ENCODE data around the gene STK11IP.
"Not testable (repeated sequence)": the region's sequence is repeated elsewhere in the genome, so short reads cannot be mapped to it uniquely, and the experiment has no call there.

The STK11IP gene

DNA sequence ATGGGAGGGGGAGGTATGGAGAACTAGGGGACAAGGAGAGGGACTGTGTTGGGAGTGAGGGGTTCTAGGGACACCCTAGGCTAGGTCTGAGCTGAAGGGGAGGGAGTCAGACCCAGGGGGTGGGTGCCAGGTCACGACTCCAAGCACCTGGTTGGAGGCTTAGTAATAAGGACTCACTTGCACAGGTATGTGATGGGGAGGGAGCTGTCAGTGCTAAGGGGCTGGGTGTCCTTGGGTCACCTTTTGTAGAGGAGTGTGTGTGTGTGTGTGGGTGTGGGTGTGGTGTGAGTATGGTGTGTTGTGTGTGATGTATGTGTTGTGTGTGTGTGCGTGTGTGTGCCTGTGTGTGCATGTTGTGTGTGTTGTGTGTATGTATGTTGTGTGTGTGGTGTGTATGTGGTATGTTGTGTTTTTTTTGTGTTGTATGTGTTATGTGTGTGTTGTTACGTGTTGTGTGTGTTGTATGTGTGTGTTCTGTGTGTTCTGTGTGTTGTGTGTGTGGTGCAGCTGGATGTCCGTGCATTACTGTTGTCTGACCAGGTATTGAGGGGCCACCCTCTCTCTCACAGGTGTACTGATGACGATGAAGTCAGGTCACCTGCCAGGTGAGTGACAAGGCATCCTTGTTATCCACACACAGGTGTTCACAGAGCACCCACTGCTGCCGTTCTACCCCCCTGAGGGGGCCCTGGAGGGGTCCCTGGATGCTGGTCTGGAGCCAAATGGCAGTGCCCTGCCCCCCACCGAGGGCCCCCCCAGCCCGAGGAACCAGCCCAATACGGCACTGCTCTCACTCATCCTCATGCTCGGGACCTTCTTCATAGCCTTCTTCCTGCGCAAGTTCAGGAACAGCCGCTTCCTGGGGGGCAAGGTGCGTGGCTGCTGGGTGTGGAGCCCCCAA is 39.5 kb downstream of the STK11IP start:
- DNase-seq: no peak

DNA sequence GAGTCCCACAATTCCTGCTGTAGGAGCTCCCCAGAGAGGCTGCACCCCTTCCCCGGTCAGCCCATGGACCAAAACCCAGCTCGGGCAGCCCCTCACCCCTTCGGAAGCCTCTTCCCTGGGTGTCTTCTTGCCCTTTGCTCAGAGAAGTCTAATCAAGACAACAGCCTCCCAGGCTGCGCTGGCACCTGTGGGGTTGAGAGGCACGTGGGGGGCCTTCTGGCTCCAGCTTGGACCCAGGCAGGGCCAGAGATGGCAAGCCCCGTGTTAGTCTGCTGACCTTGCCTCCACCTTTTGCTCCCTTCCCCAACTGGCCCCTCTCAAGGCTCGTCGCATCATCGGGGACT is 40.2 kb downstream of the STK11IP start:
- DNase-seq: no peak

DNA sequence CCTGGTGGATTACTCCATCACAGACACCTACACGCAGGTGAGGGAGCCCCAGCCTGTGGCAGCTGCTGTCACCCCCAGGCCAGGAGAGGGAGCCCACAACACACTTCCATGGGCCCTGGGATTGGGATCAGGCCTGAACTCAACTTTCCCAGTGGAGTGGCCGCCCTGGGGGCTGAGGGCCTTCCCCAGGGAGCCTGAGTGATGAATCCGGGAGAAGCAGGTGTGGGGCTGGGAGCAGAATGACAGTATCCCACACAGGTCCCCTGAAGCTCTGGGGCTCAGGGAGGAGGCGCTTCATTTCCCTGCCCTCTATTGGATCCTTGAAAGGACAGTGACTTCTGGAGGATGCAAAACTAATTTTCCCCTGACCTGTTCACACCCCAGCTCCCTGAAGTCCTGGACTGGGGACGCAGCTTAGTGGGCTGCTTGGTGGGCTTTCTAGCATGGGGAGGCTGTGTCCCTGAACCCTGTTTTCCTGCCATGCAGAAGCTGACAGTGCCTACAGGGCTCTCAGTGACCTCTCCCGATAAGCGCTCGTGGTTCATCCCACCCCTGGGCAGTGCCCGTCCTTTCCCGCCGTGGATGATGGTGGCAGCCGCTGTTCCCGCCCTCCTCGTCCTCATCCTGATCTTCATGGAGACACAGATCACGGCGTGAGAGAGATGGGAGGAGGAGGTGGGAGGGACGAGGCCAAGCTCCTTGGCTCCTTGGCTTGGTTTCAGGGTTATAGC is 40.7 kb downstream of the STK11IP start:
- no peak for DNase-seq

DNA sequence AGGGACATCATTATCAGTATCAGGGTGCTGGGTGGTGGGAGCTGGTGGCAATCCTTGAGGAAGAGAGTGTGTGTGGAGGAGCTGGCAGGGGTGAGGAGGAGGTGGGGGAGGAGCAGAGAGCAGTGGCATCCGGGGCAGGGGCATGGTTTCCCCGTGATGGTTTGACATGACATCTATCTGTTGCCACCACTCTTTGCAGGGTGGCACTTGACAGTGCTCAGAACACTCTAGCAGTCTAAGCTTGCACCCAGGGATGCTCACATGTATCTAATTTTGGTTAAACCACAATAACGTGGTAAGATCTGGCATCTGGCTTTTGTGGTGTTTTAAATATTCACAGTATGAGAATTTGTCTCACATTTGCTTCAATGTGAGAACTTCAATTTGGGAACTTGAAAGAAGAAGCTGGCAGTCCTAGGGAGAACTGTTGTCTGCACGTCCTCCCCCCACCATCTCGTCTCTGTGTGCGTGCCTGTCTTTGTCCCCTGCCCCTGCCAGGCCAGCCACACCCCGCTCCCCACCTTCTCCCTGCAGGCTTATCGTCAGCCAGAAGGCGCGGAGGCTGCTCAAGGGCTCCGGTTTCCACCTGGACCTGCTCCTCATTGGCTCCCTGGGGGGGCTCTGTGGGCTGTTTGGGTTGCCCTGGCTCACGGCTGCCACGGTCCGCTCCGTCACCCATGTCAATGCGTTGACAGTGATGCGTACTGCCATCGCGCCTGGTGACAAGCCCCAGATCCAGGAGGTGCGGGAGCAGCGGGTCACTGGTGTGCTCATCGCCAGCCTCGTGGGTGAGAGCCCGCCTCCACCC is 41.5 kb downstream of the STK11IP start:
- DNase-seq: peak; percentile 46

DNA sequence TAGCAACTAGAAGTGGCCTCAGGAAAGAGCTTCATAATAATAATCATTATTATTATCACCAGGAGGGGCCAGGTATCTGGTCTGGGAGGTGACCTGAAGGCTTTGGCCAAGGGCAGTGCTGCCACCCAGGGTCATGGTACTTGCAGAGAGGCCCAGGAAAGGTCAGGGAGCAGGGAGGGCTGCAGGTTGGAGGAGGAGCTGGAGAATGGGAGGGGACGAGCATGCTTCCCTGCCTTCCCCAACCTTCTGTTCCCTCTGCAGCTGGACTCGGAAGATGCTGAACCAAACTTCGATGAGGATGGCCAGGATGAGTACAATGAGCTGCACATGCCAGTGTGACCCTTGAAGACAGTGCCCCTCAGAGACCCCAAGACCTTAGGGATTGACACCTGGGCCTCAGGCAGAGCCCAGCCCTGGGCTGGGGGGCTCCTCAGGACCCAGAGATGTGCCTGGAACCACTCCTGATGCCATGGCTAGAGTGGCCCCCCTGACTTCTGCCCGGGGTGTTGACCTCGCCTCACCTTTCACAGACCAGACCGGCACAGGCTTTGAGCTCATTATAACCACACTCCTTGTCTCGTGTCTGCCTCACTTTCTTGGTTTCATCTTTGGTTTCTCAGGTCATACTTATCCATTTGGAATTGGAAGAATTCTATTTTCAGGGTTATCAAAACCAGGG is 43.9 kb downstream of the STK11IP start:
- peak; percentile 42 for DNase-seq

DNA sequence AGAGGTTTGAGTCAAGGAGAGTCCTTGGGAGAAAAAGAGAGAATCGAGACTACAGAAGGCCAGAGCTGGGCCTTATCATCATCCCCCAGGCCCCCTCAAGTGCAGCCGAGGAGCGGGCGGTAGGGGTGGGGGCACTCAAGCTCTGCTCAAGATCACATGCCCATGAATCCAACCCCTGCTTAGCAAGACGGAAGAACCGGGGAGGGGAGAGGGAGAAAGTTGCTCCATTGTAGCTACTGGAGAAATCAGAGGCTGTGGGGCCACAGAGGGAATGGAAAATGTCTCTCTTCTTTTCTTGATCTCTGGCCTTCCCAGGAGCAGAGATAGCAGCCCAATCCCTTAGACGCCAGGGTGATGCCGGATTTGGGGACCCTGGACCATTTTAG is 44.4 kb downstream of the STK11IP start:
- no peak for DNase-seq

DNA sequence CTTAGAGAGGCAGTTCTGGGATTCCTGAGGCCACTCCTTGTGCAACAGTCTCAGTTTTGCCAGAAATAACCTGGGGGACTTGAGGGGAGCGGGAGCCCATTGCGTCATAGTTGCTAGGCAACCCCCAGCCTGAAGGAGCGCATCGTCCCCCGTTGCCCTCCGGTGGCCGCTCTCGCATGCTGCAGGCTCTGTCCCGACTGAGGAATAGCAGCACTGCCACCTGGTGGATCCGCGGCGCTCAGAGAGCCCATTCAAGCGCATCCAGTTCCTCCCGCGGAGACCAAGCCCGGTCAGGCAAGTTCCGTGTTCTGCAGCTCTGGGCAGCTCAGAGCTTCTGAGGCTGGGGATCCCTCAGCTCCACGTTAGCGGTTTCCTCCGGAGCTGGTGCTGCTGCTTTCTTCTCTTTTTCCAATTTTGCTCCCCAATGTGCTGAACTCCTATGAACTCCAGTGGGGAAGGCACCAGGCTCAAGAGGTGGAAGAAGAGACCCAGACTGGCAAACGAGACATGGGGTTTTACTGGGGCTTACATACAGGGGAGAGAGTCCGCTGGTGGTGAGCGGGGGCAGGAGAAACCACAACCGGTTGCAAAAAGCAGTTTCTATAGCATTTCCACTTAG is 44.9 kb downstream of the STK11IP start:
- DNase-seq: peak; percentile 92

DNA sequence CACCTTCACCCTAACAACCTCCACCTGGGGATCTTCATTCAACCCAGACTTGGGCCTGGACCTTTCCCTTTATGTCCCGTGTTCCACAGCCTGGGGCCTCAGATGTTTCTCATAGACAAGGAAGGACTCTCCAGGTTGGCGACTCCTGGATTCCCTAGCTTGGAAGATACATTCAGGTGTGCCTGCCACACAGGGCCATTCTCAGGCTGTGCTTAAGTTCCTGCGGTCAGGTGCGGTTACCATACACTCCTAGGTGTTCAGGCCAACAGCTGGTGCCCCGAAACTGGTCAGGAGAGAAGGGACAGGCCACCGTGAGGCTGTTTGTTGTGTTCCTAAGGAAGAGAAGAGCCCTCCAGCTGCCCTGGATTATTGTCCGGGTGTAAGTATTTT is 45.4 kb downstream of the STK11IP start:
- peak; percentile 44 for DNase-seq

DNA sequence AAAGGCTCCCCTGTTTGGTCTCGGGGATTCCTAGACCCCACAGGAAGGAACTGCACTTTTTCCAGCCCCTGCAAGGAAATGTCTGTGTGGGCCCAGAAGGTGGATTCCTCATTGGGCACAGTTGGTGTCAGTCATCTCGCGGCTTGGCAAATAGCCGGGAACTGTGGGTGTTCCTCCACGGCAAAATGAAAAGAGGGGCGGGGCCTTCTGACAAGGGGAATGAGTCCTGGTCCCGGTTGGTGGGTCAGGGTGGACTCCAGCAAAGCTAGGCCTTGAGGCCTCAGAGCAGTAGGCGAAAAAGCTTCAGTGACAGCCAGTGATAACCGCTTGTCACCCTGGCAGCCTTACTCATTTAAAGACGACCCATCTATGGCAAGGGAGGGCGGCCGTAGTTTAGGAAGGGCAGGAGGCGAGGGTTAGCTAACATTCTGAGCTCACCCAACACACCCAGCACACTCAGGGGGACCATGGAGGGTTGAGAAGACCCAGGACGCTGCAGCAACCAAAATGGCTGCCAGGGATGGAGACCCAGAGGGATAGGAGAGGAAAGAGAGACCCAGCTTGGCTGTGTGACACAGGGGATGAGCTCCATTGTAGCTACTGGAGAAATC is 46.2 kb downstream of the STK11IP start:
- DNase-seq: peak; percentile 47

DNA sequence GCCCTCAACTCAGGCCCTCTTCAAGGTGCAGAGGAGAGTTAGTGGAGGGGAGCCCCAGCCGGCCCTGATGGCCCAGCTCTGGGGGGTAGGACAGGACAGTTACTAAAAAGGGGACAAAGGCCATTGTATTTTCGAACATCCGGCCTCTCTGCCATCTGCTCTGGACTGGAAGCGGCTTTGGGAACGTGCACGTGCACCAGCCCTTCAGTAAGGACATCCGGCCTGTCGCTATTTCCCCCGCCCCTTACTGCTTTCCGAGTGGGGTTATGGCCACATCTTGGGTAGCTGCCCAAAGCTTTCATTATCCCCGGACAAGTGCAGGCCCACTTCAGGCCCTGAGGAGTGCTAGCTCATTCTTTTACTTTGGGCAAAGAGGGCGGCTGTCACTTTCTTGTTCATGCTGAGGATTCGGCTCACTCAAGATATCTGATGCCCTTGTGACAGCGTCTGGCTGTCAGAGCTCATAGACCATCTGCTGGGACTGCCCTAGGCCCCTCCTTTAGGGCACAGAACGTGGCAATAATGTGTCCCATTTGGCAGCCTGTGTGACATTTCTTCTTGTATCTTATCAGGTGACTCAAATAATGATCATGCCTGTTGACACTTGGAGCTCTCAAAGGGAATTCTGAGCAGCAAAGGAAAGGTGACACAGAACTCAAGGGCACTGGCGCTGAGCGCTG is 47.3 kb downstream of the STK11IP start:
- peak; percentile 38 for DNase-seq

DNA sequence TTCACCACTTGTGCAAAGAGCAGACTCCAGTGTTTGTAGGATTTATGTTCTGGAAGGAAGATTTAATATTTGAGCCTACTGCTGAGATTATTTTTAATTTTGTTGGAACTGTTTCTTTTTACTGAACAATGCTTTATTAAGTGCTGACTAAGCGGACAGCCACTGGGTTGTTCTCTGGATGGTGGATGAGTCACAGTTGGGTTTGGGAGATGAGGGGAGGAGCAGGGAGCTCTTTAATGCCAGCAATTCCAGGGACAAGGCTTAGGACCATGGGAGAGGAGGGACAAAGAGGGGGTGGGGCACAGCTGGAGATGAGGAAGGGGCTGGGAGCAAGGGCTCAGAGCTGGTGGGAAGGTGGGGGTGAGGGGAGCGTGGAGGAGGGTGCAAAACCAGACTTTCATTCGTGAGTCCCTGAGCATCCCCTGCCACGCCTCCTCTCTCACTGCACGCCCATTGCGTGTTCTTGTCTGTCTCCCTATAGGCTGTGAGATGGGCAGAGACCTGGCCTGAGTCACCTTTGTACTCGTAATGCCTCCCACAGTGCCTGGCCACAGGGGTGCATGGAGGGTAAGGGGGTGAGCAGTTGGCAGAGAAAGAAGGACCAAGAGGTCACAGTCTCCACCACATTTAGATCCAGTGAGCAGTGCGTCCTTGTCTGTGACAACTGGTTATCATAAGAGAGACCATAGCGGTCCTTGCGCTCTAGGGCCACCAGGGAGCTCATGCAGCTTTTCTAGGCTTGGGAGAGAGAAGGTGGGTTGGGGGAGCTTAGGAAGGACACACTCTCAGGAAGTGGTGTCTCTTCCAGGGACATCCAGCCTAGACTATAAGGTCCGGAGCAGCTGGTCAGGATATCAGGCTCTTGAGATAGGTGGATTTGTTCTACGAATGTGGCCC is 48.2 kb downstream of the STK11IP start:
- DNase-seq: peak; percentile 20

DNA sequence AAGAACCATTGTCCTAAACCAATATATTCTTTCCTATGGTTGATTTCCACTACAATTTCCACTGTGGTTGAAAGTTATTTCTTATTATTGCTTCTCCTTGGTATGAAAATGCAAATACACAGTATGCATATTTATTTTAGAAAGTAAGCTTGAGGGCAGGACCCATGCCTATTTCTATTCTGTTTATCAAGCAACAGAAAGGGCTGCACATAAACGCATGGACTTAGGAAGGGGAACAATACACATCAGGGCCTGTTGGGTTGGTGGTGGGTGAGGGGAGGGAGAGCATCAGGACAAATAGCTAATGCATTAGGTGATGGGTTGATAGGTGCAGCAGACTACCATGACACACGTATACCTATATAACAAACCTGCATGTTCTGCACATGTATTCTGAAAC is 50.5 kb downstream of the STK11IP start:
- no peak for DNase-seq

DNA sequence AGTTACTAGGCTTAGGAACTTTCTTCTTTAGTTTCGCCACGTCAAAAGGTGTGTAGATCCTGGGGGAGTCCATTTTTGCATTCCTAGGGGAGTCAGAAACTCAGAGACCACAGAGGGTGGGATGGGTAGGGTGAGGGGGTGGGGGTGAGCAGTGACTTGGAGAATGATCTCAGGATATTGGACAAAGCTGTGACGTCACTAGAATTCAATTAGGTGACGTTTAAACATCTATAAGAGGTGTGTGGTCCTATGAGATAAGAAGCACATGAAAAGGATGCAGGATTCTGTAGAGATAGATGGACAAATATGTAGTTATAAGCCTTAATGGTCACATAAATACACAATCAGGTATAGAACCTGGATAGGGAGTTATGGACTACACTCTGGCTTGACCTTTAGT is 51.3 kb downstream of the STK11IP start:
- no peak for DNase-seq

DNA sequence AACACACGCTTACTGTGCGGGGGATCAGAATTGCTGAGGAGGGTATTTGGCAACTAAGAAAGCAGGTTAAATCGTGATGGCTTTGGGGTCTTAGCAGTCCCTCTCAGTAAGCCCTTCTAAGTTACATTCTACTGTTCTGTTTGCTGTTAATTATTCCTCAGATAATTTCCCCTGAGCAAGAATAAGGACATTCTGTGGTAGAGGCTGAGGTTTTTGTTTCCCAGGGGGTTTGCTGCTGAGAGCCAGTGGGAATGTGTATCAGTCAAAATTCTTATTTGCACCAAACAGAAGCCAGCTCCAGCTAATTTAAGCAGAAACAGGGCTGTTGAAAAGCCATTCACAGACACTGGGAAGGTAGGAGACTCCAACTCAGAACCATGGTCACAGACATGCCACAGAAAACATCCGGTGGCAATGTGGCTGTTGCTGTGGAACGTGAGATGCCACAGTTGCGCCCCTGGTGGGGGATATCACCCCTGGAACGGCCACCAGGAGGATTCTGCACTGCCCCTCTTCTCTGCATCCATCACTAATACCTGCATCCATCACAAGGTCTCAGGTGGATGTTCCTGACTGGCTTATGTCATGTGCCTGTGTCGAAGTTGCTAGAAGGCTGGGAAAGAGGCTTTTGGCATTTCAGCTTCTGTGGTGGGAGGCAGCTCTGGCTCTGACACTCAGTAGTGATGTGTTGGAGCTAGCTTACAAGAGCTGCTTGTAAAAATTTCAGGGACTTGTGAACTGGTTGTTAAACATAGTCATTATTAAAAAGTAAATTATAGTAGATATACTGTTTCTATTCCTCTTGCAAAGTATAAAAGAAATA is 53.0 kb downstream of the STK11IP start:
- no peak for DNase-seq

DNA sequence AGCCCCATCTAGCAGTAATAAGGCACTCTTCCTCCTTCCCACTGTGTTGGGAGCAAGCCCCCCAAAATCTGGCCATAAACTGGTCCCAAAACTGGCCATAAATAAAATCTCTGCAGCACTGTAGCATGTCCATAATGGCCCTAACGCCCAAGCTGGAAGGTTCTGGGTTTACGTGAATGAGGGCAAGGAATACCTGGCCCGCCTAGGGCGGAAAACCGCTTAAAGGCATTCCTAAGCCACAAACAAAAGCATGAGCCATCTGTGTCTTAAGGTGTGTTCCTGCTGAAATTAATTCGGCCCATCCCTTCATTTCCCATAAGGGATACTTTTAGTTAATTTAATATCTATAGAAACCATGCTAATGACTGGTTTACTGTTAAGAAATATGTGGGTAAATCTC is 54.0 kb downstream of the STK11IP start:
- not testable (repeated sequence) for DNase-seq

DNA sequence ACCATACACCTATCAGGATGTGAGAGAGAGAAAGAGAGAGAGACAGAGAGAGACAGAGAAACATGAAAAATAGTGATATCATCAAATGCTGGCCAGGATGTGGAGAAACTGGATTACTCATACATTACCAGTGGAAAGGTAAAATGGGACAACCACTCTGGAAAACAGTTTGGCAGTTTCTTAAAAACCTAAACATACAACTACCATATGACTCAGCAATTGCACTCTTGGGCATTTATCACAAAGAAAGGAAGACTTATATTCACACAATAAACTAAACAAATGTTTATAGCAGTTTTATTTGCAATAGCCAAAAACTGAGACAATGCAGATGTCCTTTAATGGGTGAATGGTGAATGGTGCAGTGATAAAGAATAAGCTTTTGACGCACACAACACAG is 58.9 kb downstream of the STK11IP start:
- DNase-seq: no peak

DNA sequence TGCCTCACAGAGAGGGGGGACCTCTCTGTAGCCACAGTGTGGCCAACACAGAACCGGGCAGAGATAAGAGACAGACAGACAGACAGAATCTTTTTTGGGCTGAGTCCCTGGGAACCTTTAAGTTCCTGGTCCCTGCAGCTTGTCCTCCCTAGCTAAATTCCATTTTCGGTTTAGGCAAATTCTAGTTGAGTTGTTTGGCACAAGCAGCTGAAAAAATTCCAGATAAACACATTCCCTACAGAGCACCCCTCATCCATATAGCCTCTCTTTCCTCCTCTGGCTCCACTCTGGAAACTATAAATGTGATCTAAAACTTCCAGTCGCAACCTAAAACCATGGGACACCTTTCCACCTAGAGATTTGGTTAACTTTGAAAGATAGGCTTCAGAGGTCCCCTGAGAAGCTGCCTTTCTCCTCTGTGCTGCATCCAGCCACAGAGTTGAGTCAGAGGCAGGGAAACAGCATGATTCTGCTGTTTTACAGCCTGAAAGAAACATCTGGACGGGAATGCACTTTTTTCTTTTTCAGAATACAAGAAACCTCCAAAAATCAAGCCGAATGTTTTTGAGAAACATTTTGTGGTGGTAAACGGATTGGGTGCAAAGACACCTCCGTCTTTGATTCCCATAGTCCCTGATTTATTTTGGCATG is 60.7 kb downstream of the STK11IP start:
- DNase-seq: no peak

DNA sequence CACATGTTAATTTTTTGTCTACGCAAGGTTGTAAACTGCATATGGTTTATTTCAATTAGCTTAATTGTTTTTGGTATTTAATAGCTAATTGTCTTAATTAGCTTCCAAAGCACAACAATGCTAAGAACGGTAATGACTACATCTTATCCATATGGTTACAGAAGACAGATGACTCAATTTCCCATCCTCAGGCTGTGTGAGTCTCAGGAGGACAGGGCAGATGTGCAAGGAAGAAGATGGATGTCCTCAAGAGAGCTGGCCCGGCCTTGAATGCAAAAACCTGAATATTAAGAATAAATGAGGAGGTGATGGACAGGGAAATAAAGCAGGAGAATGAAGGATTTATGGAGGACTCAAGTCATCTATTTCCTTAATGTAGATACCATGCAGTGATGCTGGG is 61.2 kb downstream of the STK11IP start:
- DNase-seq: no peak

All from activated CD8-positive, alpha-beta memory T cell treated with anti-CD3 and anti-CD28 coated beads, Interleukin-2, amount 50 U/mL, for 48 hours (primary cell).